Coronary artery (tissue), 2 donors: Measurements from ENCODE around the gene CTIF.

Experiments
- DNase-seq: peaks from one replicate; pipeline ENCODE4 v3.0.0-alpha.2; 2017; ENCODE audit warnings: low spot score
- H3K27ac ChIP-seq, 2 donors: fragments of 200-600 bp; sonication (generic); one replicate each; pipeline ENCODE4 v1.5.1; 2016 to 2019
- H3K4me3 ChIP-seq: fragments of 200-600 bp; sonication (generic); 2 replicates; pipeline ENCODE4 v1.5.1; 2016; ENCODE audit warnings: mild to moderate bottlenecking, moderate library complexity
- CTCF ChIP-seq: fragments of 200-600 bp; sonication (generic); IDR thresholded peaks from one replicate; pipeline ENCODE4 v1.5.1; 2019; ENCODE audit warnings: antibody characterized with exemption

CTIF gene

GRCh38 chr18:48880931-48881330 is 342.1 kb downstream of the CTIF start:
- no peak overlapping the region for H3K27ac ChIP-seq
- H3K4me3 ChIP-seq = no peak overlapping the region
- DNase-seq = no peak
- TF ChIP-seq CTCF = no peak

- no peak for TF ChIP-seq CTCF
- DNase-seq = no peak
- no peak overlapping the region for H3K4me3 ChIP-seq
- no peak overlapping the region for H3K27ac ChIP-seq
Measured at GRCh38 chr18:48882379-48882778, 343.5 kb downstream of the CTIF start.

- DNase-seq = no peak
- no peak for TF ChIP-seq CTCF
- Histone ChIP-seq H3K4me3 (no peak overlapping the region), H3K27ac (no peak overlapping the region)
Measured at GRCh38 chr18:48884306-48884705, 345.5 kb downstream of the CTIF start.

GRCh38 chr18:48884771-48885170 is 345.9 kb downstream of the CTIF start:
- Histone ChIP-seq H3K4me3 (no peak overlapping the region), H3K27ac (no peak overlapping the region)
- no peak for DNase-seq
- no peak for TF ChIP-seq CTCF

- H3K4me3 ChIP-seq = no peak overlapping the region
- peak; percentile 71 for DNase-seq
- peak overlapping the region in 1 of 2 donors; percentile 7 for H3K27ac ChIP-seq
- no peak for TF ChIP-seq CTCF
Measured at GRCh38 chr18:48885266-48885923, 346.6 kb downstream of the CTIF start.

GRCh38 chr18:48885924-48886400 is 347.1 kb downstream of the CTIF start:
- Histone ChIP-seq H3K4me3 (no peak overlapping the region), H3K27ac (no peak overlapping the region)
- TF ChIP-seq CTCF = no peak
- no peak for DNase-seq

- no peak for TF ChIP-seq CTCF
- DNase-seq = peak; percentile 22
Measured at GRCh38 chr18:48886520-48887293, 347.9 kb downstream of the CTIF start.

More at GRCh38 chr18:48886520-48887293, 347.9 kb downstream of the CTIF start:
- Histone ChIP-seq H3K4me3 (no peak overlapping the region), H3K27ac (no peak overlapping the region)
